Type B pancreatic cell (in vitro differentiated cells): ENCODE measurements around the gene IZUMO1. TPM values are rescaled to one million over a fixed set of nuclear protein-coding genes. Genes with fewer than 3 reads are reported as not detected.
"Not testable (repeated sequence)": the region's sequence is repeated elsewhere in the genome, so short reads cannot be mapped to it uniquely, and the experiment has no call there.

Experiments
- DNase-seq: peaks from one replicate; pipeline ENCODE4 v3.0.0; 2021; ENCODE audit warnings: mixed read lengths; ENCODE audit not compliant: unreplicated experiment; ENCODE audit errors: extremely low spot score
- H3K27ac Mint-ChIP-seq: 2 replicates; pipeline ENCODE4 v1.8.0; 2021; ENCODE audit warnings: mild to moderate bottlenecking, mixed read lengths
- H3K27me3 Mint-ChIP-seq: 2 replicates; pipeline ENCODE4 v1.8.0; 2021; ENCODE audit warnings: mixed read lengths
- H3K36me3 Mint-ChIP-seq: 2 replicates; pipeline ENCODE4 v1.8.0; 2021; ENCODE audit warnings: mixed read lengths
- H3K4me1 Mint-ChIP-seq: one replicate; pipeline ENCODE4 v1.8.0; 2021; ENCODE audit warnings: mixed read lengths; ENCODE audit not compliant: unreplicated experiment
- H3K4me3 Mint-ChIP-seq: 2 replicates; pipeline ENCODE4 v1.8.0; 2021; ENCODE audit warnings: mild to moderate bottlenecking, mixed read lengths
- H3K9me3 Mint-ChIP-seq: 2 replicates; pipeline ENCODE4 v1.8.0; 2021; ENCODE audit warnings: mixed read lengths
- long read RNA-seq: library from polyadenylated mRNA; unstranded; transcript quantifications from one replicate; pipeline ENCODE4 v2.0.0, GENCODE V29; 2020
- total RNA-seq: library from RNA; stranded (reverse); gene quantifications from 2 replicates; pipeline ENCODE4 v1.2.1, GENCODE V29; 2021; ENCODE audit warnings: low replicate concordance
- TF ChIP-seq, protein P1 (sequence below): fragments of 200-600 bp; sonication (generic); conservative IDR thresholded peaks from 2 replicates; pipeline ENCODE4 v1.5.0; 2021; ENCODE audit warnings: antibody characterized with exemption, mild to moderate bottlenecking

Gene IZUMO1
- total RNA-seq: 2.2 and 4.8 TPM in 2 replicates
- long read RNA-seq: 0 reads

DNA sequence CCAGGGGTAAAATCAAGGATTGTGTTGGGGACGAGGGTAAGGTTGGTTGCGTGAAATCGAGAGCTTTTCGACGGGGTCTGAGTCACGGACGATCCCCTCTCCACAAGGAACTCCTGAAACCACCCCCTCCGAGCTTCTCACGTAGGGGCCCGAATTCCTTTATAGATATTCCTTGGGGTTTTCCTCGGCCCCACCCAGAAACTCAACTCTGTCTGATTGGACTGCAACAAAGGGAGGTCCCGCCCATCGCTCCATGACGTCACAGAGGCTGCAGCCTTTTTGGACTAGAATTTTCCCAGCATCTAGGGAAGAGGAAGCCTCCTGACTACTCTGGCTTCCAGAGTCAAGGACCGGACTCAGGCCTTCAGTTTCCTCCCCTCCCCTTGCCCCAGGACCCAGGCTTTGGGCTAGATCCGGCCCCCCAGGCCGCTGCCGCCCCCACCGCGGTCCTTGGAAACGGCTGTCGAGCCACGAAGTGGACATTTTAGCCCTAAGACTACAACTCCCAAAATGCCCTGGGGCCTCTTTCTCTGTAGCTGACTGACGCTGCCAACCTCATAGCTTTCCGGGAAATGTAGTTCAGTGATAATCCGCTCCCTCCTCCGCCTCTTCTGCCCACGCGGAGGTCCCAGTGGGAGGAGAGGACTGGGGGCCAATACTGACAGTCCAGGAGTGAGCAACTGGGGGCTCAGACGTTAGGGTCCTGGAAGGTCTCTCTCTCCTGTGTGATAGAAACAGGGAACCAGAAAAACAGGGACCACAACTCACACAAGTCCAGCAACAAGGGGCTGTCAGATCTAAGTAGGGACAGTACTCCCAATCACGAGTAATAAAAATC, at the start of gene IZUMO1:
TSS of gene IZUMO1 (minus strand) at position 172 of the 838 bp plus-strand sequence. CDS start 1,050 bp downstream, outside the sequence.
- Mint-ChIP-seq H3K27me3 (peaks cover 11% of the 10 kb centered on the region), H3K27ac (peak within 1 kb of the TSS; percentile 41), H3K4me1 (peaks cover 9% of the 10 kb centered on the region), H3K36me3 (peaks cover 5% of the 10 kb centered on the region), H3K4me3 (peak within 1 kb of the TSS; percentile 77), H3K9me3 (no peaks in the 10 kb centered on the region)
- TF ChIP-seq, protein P1, sequence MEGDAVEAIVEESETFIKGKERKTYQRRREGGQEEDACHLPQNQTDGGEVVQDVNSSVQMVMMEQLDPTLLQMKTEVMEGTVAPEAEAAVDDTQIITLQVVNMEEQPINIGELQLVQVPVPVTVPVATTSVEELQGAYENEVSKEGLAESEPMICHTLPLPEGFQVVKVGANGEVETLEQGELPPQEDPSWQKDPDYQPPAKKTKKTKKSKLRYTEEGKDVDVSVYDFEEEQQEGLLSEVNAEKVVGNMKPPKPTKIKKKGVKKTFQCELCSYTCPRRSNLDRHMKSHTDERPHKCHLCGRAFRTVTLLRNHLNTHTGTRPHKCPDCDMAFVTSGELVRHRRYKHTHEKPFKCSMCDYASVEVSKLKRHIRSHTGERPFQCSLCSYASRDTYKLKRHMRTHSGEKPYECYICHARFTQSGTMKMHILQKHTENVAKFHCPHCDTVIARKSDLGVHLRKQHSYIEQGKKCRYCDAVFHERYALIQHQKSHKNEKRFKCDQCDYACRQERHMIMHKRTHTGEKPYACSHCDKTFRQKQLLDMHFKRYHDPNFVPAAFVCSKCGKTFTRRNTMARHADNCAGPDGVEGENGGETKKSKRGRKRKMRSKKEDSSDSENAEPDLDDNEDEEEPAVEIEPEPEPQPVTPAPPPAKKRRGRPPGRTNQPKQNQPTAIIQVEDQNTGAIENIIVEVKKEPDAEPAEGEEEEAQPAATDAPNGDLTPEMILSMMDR: no peak
- no peak for DNase-seq

DNA sequence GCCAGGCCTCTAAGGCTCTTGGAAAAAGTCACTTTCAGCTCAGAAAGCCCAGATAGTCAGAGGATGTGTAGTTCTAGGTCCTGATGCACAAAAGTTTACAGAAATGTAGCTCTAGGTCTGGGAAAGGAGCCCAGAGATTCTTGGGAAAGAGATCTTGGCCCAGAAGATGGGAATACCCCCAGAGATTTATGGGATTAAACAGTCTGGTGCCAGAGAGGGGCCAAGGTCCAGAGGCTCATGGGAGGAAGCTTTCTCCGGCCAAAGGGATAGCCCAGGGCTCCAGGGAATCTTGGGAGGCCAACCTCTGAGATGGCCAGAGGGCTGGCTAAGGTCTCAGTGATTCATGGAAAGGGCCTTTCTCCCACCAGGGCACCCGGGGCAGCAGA, 49.0 kb upstream of the IZUMO1 start:
- Mint-ChIP-seq H3K27me3 (no peaks in the 10 kb centered on the region), H3K4me1 (peaks cover 9% of the 10 kb centered on the region), H3K36me3 (peaks cover 4% of the 10 kb centered on the region), H3K9me3 (no peaks in the 10 kb centered on the region), H3K4me3 (peak overlapping the region; percentile 97), H3K27ac (peak overlapping the region; percentile 95)
- no peak for DNase-seq
- TF ChIP-seq, protein P1: no peak

- Mint-ChIP-seq H3K27me3 (no peaks in the 10 kb centered on the region), H3K36me3 (peaks cover 4% of the 10 kb centered on the region), H3K4me3 (peak overlapping the region; percentile 97), H3K9me3 (no peaks in the 10 kb centered on the region), H3K27ac (peak overlapping the region; percentile 95), H3K4me1 (peaks cover 9% of the 10 kb centered on the region)
- TF ChIP-seq, protein P1: peak; percentile 100
- peak; percentile 90 for DNase-seq
These were observed 48.5 kb upstream of the IZUMO1 start for GRCh38 chr19:48795055-48795684.

DNA sequence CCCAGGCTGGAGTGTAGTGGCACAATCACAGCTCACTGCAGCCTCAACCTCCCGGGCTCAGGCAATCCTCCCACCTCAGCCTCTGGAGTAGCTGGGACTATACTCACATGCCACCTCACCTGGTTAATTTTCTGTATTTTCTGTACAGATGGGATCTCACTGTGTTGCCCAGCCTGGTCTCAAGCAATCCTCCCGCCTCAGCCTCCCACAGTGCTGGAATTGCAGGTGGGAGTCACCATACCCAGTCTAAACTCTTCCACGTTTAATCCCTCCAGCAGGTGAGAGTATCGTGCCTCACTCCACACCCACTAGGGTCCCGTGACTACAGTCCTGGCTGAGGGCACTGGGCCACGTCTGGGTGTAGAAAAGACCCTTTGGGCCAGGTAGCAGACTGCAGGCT, 47.6 kb upstream of the IZUMO1 start:
- Mint-ChIP-seq H3K4me3 (peak overlapping the region; percentile 97), H3K27ac (peak overlapping the region; percentile 95), H3K9me3 (no peaks in the 10 kb centered on the region), H3K27me3 (no peaks in the 10 kb centered on the region), H3K4me1 (peaks cover 9% of the 10 kb centered on the region), H3K36me3 (peaks cover 4% of the 10 kb centered on the region)
- no peak for DNase-seq
- TF ChIP-seq, protein P1: no peak

- DNase-seq: no peak
- peaks cover 8% of the 10 kb centered on the region for H3K4me1 Mint-ChIP-seq
- no peak overlapping the region for H3K4me3 Mint-ChIP-seq
- no peaks in the 10 kb centered on the region for H3K9me3 Mint-ChIP-seq
- H3K36me3 Mint-ChIP-seq: peaks cover 4% of the 10 kb centered on the region
- no peaks in the 10 kb centered on the region for H3K27me3 Mint-ChIP-seq
- no peak overlapping the region for H3K27ac Mint-ChIP-seq
- TF ChIP-seq, protein P1: no peak
These were observed 46.6 kb upstream of the IZUMO1 start for GRCh38 chr19:48793271-48793670.

DNA sequence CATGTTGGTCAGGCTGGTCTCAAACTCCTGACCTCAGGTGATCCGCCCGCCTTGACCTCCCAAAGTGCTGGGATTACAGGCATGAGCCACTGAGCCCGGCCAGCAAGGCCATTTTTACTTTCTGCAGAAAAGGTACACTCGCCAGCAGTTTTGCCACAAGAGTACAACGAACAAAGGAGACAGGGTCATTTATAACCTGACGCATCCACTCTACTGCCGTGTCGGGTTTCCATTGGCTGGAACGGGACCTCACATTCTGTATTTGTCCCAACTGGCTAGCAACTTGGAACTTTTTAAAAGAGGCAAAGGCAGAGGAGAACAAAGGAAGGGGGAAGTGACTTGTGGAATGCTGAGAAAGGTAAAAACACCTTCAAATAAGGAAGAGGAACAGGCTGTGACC, 40.6 kb upstream of the IZUMO1 start:
- H3K4me3 Mint-ChIP-seq, H3K4me1 Mint-ChIP-seq, DNase-seq, H3K27ac Mint-ChIP-seq, H3K36me3 Mint-ChIP-seq, H3K9me3 Mint-ChIP-seq, H3K27me3 Mint-ChIP-seq: not testable (repeated sequence)

DNA sequence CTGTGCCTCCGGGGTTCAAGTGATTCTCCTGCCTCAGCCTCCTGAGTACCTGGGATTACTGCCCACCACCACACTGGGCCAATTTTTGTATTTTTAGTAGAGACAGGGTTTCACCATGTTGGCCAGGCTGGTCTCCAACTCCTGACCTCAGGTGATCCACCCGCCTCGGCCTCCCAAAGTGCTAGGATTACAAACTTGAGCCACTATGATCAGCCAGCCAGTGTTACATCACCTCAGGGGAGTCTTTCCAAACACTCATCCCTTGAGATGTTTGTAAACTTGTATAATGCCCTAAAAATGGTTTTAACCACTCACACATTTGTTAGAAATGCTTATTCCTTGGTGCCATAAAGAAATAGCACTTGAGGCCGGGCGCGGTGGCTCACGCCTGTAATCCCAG, 39.7 kb upstream of the IZUMO1 start:
- H3K36me3 Mint-ChIP-seq, H3K4me1 Mint-ChIP-seq, H3K27ac Mint-ChIP-seq, DNase-seq, H3K4me3 Mint-ChIP-seq, H3K9me3 Mint-ChIP-seq, H3K27me3 Mint-ChIP-seq: not testable (repeated sequence)
